Vagina (tissue), 2 donors: ENCODE results near the gene SEMA4D.

Experiments used
- CTCF ChIP-seq, 3 experiments: fragments of 450-650 bp in 2 of 3; fragments of 200-600 bp in 1 of 3; sonication (generic) in 1 of 3; IDR thresholded peaks; one replicate each; pipeline ENCODE4 v1.5.1; 2017 to 2019; ENCODE audit warnings: antibody characterized with exemption in 3 of 3, mild to moderate bottlenecking in 2 of 3, moderate library complexity in 2 of 3
- POLR2A ChIP-seq, 2 donors: fragments of 450-650 bp; IDR thresholded peaks; one replicate each; pipeline ENCODE4 v1.6.1; 2017; ENCODE audit warnings: antibody characterized with exemption in 2 of 2, mild to moderate bottlenecking in 2 of 2, moderate library complexity in 2 of 2
- POLR2AphosphoS5 ChIP-seq, 2 donors: sonication (generic); formaldehyde crosslinking; IDR thresholded peaks; one replicate each; pipeline ENCODE4 v1.9.0; 2017; ENCODE audit warnings: antibody characterized with exemption in 2 of 2, mild to moderate bottlenecking in 2 of 2, low read depth in 1 of 2; ENCODE audit not compliant: insufficient read depth in 1 of 2

- TF ChIP-seq CTCF (IDR thresholded peaks at IDR 0.05) (no peak), POLR2AphosphoS5 (IDR thresholded peaks at IDR 0.05; ENCODE audit: insufficient read depth in 1 of 2, low read depth in 1 of 2) (no peak), POLR2A (IDR thresholded peaks at IDR 0.05) (no peak)
Observed at GRCh38 chr9:89422151-89422975, 75.5 kb downstream of the SEMA4D start.
